SK-N-SH (cell line): ENCODE data around the gene FAM169A.

Experiments used
- CTCF ChIP-seq: fragments of 200-600 bp; sonication (generic); IDR thresholded peaks from 2 replicates; pipeline ENCODE4 v1.6.1; 2017; ENCODE audit warnings: antibody characterized with exemption, mild to moderate bottlenecking, moderate library complexity
- EP300 ChIP-seq, 2 experiments: IDR thresholded peaks; 2 replicates each; pipeline versions ENCODE4 v1.4.0 to v1.6.1; 2012; ENCODE audit warnings: borderline replicate concordance in 1 of 2, low read depth in 1 of 2, low read length in 1 of 2
- EZH2phosphoT487 ChIP-seq: fragments of 200-600 bp; sonication (generic); IDR thresholded peaks from 2 replicates; pipeline ENCODE4 v1.6.1; 2017; ENCODE audit warnings: low read depth, mixed run types, mild to moderate bottlenecking, antibody characterized with exemption, moderate library complexity, borderline replicate concordance
- FOXM1 ChIP-seq: IDR thresholded peaks from 2 replicates; pipeline ENCODE4 v1.4.0; 2012; ENCODE audit warnings: low read depth, mild to moderate bottlenecking
- MXI1 ChIP-seq: IDR thresholded peaks from 2 replicates; pipeline ENCODE4 v1.6.1; 2012; ENCODE audit warnings: mild to moderate bottlenecking, low read depth, low read length, improper control_type of control experiment
- PBX3 ChIP-seq: IDR thresholded peaks from 2 replicates; pipeline ENCODE4; 2012
- POLR2AphosphoS5 ChIP-seq: IDR thresholded peaks from 2 replicates; pipeline ENCODE4 v1.6.1; 2012; ENCODE audit warnings: low read depth, low read length
- REST ChIP-seq: IDR thresholded peaks from 2 replicates; pipeline ENCODE4 v1.6.1; 2012; ENCODE audit warnings: mild to moderate bottlenecking, low read depth, low read length, moderate library complexity
- RFX5 ChIP-seq: IDR thresholded peaks from 2 replicates; pipeline ENCODE4 v1.6.1; 2012; ENCODE audit warnings: mild to moderate bottlenecking, improper control_type of control experiment, low read length
- TAF1 ChIP-seq: IDR thresholded peaks from 2 replicates; pipeline ENCODE4 v1.6.1; 2012; ENCODE audit warnings: low read depth, mild to moderate bottlenecking, low read length, moderate library complexity, borderline replicate concordance
- USF2 ChIP-seq: fragments of 150-350 bp; IDR thresholded peaks from 2 replicates; pipeline ENCODE4 v1.6.1; 2017; ENCODE audit warnings: antibody characterized with exemption, low read length, low read depth, borderline replicate concordance

- TF ChIP-seq TAF1 (no peak), CTCF (no peak), PBX3 (no peak), USF2 (no peak), POLR2AphosphoS5 (no peak), EP300 (IDR thresholded peaks at IDR 0.05; ENCODE audit: borderline replicate concordance in 1 of 2, low read depth in 1 of 2, low read length in 1 of 2) (no peak), REST (no peak), MXI1 (no peak), EZH2phosphoT487 (no peak), RFX5 (no peak), FOXM1 (no peak)
Observed at GRCh38 chr5:74877624-74878304, 11.6 kb upstream of the FAM169A start.
